OCI-LY1 (cell line): ENCODE measurements around the gene RAPGEF1.

Experiments
- EZH2 ChIP-seq: fragments of 200-600 bp; sonication (generic), shearing (Covaris generic); IDR thresholded peaks from 2 replicates; pipeline ENCODE4 v1.8.0; 2017; ENCODE audit warnings: borderline replicate concordance, mixed run types, mild to moderate bottlenecking, antibody characterized with exemption, low read length, moderate library complexity, mixed read lengths
- TF ChIP-seq, protein P1 (sequence below): fragments of 200-600 bp; sonication (generic), shearing (Covaris generic); IDR thresholded peaks from 2 replicates; pipeline ENCODE4 v1.5.1; 2017; ENCODE audit warnings: mild to moderate bottlenecking, antibody characterized with exemption, low read length, moderate library complexity, mixed read lengths

GRCh38 chr9:131657456-131657855 lies 82.4 kb downstream of the RAPGEF1 start:
- TF ChIP-seq, protein P1, sequence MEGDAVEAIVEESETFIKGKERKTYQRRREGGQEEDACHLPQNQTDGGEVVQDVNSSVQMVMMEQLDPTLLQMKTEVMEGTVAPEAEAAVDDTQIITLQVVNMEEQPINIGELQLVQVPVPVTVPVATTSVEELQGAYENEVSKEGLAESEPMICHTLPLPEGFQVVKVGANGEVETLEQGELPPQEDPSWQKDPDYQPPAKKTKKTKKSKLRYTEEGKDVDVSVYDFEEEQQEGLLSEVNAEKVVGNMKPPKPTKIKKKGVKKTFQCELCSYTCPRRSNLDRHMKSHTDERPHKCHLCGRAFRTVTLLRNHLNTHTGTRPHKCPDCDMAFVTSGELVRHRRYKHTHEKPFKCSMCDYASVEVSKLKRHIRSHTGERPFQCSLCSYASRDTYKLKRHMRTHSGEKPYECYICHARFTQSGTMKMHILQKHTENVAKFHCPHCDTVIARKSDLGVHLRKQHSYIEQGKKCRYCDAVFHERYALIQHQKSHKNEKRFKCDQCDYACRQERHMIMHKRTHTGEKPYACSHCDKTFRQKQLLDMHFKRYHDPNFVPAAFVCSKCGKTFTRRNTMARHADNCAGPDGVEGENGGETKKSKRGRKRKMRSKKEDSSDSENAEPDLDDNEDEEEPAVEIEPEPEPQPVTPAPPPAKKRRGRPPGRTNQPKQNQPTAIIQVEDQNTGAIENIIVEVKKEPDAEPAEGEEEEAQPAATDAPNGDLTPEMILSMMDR, result no peak
- no peak for TF ChIP-seq EZH2
